K562 (cell line): ENCODE measurements around the gene ZNF74. TPM values are rescaled to one million over a fixed set of nuclear protein-coding genes. Genes with fewer than 3 reads are reported as not detected.

Experiments
- ATF3 ChIP-seq, 2 experiments: fragments of 450-650 bp in 1 of 2; sonication (generic) in 1 of 2; formaldehyde crosslinking in 1 of 2; IDR thresholded peaks in 1 of 2; conservative IDR thresholded peaks in 1 of 2; 2 replicates each; pipeline versions ENCODE4 v1.6.1 to v1.8.1; 2016 to 2023; ENCODE audit warnings: mild to moderate bottlenecking in 2 of 2, moderate library complexity in 2 of 2, inconsistent platforms in 1 of 2, missing genetic modification reagents in 1 of 2
- BRCA1 ChIP-seq, 2 experiments: fragments of 450-650 bp in 1 of 2; sonication (generic) in 1 of 2; formaldehyde crosslinking in 1 of 2; IDR thresholded peaks; 2 replicates each; pipeline versions ENCODE4 v1.5.0 to v1.6.1; 2017 to 2020; ENCODE audit warnings: mild to moderate bottlenecking in 1 of 2, missing genetic modification reagents in 1 of 2
- DLX4 ChIP-seq: fragments of 250-450 bp; sonication (Bioruptor Pico); IDR thresholded peaks from 2 replicates; pipeline ENCODE4 v1.6.1; 2021; ENCODE audit warnings: mild to moderate bottlenecking
- FOXA1 ChIP-seq: fragments of 450-650 bp; IDR thresholded peaks from 2 replicates; pipeline ENCODE4 v1.6.1; 2016; ENCODE audit warnings: mild to moderate bottlenecking, borderline replicate concordance
- GTF2A2 ChIP-seq: IDR thresholded peaks from 2 replicates; pipeline ENCODE4 v1.6.1; 2016; ENCODE audit warnings: mild to moderate bottlenecking, missing genetic modification characterization, missing compliant biosample characterization
- LCOR ChIP-seq: sonication (generic); formaldehyde crosslinking; IDR thresholded peaks from 2 replicates; pipeline ENCODE4 v1.8.0; 2022; ENCODE audit warnings: mild to moderate bottlenecking, missing genetic modification reagents
- NCOA1 ChIP-seq: fragments of 450-650 bp; IDR thresholded peaks from 2 replicates; pipeline ENCODE4 v1.6.1; 2016; ENCODE audit warnings: low read depth
- PBX2 ChIP-seq, 2 experiments: IDR thresholded peaks in 1 of 2; conservative IDR thresholded peaks in 1 of 2; 2 replicates each; pipeline ENCODE4 v1.6.1; 2016; ENCODE audit warnings: low read depth in 2 of 2, mild to moderate bottlenecking in 1 of 2, missing compliant biosample characterization in 1 of 2, missing genetic modification characterization in 1 of 2, moderate library complexity in 1 of 2
- POLR2A ChIP-seq: fragments of 450-650 bp; conservative IDR thresholded peaks from 2 replicates; pipeline ENCODE4 v1.6.1; 2016
- POLR3A ChIP-seq: IDR thresholded peaks from 2 replicates; pipeline ENCODE4 v1.6.1; 2011; ENCODE audit warnings: borderline replicate concordance, mild to moderate bottlenecking, moderate library complexity; ENCODE audit not compliant: insufficient read length, insufficient read depth; ENCODE audit errors: extremely low read depth
- PRMT5 ChIP-seq: sonication (generic); formaldehyde crosslinking; IDR thresholded peaks from 2 replicates; pipeline ENCODE4 v1.5.0; 2020; ENCODE audit warnings: missing genetic modification reagents
- PRPF4 ChIP-seq: fragments of 200-400 bp; formaldehyde crosslinking; IDR thresholded peaks from one replicate; pipeline ENCODE4 v1.6.1; 2017; ENCODE audit warnings: low read length, low read depth, mild to moderate bottlenecking; ENCODE audit not compliant: insufficient read depth, poor library complexity, severe bottlenecking
- SIN3A ChIP-seq, 2 experiments: fragments of 150-350 bp in 1 of 2; IDR thresholded peaks; 2 replicates each; pipeline ENCODE4 v1.6.1; 2011 to 2016; ENCODE audit warnings: borderline replicate concordance in 2 of 2, low read depth in 2 of 2, low read length in 2 of 2, mild to moderate bottlenecking in 2 of 2, moderate library complexity in 2 of 2; ENCODE audit not compliant: control insufficient read depth in 1 of 2
- SNAPC5 ChIP-seq: fragments of 250-450 bp; sonication (Bioruptor Pico); IDR thresholded peaks from 2 replicates; pipeline ENCODE4 v1.8.0; 2021; ENCODE audit warnings: moderate library complexity, mild to moderate bottlenecking, inconsistent platforms
- XRCC4 ChIP-seq: IDR thresholded peaks from one replicate; pipeline ENCODE4 v1.6.1; 2011; ENCODE audit not compliant: insufficient read depth, insufficient read length; ENCODE audit errors: extremely low read depth
- ZNF165 ChIP-seq: fragments of 250-450 bp; sonication (Bioruptor Pico); IDR thresholded peaks from 2 replicates; pipeline ENCODE4 v1.4.0; 2020; ENCODE audit warnings: borderline replicate concordance
- ZNF212 ChIP-seq: fragments of 450-650 bp; formaldehyde crosslinking; IDR thresholded peaks from 2 replicates; pipeline ENCODE4 v1.4.0; 2020; ENCODE audit warnings: mild to moderate bottlenecking
- ZNF347 ChIP-seq: fragments of 450-650 bp; formaldehyde crosslinking; IDR thresholded peaks from 2 replicates; pipeline ENCODE4 v1.4.0; 2020; ENCODE audit warnings: low read depth, mild to moderate bottlenecking, moderate library complexity
- ZNF384 ChIP-seq: IDR thresholded peaks from 2 replicates; pipeline ENCODE4 v1.6.1; 2012; ENCODE audit warnings: low read depth, low read length, improper control_type of control experiment
- polyA plus RNA-seq, 8 experiments: library from polyadenylated mRNA; depleted of rRNA in 4 of 8; stranded (reverse) in 5 of 8; unstranded in 3 of 8; fragments of >200 nt; fragmentation: Nextera tagmentation in 2 of 8; fragmentation: Illumina TruSeq in 1 of 8; extraction: Ambion mirVana in 2 of 8; extraction: Trizol in 1 of 8; gene quantifications; 2 replicates each; pipeline versions ENCODE4 v1.2.1 to v1.2.3, GENCODE V29; 2011 to 2014; ENCODE audit warnings: inconsistent platforms in 1 of 8, missing spikeins in 1 of 8
- total RNA-seq, 7 experiments: library from RNA; depleted of rRNA in 6 of 7; stranded (reverse); fragments of >200 nt in 6 of 7; fragmentation: Illumina TruSeq in 2 of 7; extraction: Trizol in 2 of 7; gene quantifications; 2 replicates each; pipeline versions ENCODE4 v1.2.1 to v1.2.3, GENCODE V29; 2011 to 2021; ENCODE audit warnings: low replicate concordance in 1 of 7

ZNF74 gene
- total and polyA plus RNA-seq, 9 of the 15 experiments (the other 6 are each of a cell fraction or from before 2014, with no cell fraction given): 2.4 to 53.5 (median 31.5) TPM

- TF ChIP-seq GTF2A2 (tag) (no peak), SIN3A (IDR thresholded peaks at IDR 0.05; ENCODE audit: borderline replicate concordance in 2 of 2, control insufficient read depth in 1 of 2, low read depth in 2 of 2, low read length in 2 of 2) (no peak), ZNF165 (CRISPR knock-in tag) (no peak), SNAPC5 (no peak), PRMT5 (CRISPR knock-in tag) (0 out of 2 replicates have a peak, but pooled peaks have one; percentile 16), PRPF4 (no peak), POLR2A (no peak), ATF3 (IDR thresholded peaks at IDR 0.05) (no peak), ATF3 (CRISPR knock-in tag; conservative IDR thresholded peaks at IDR 0.05) (no peak), ZNF212 (CRISPR knock-in tag) (no peak), ZNF384 (no peak), PBX2 (CRISPR knock-in tag; IDR thresholded peaks at IDR 0.05; ENCODE audit: low read depth) (peak; percentile 11; the same call in 1 of the 2 replicates), PBX2 (tag; conservative IDR thresholded peaks at IDR 0.05; ENCODE audit: low read depth) (no peak), LCOR (CRISPR knock-in tag) (no peak), POLR3A (no peak), BRCA1 (IDR thresholded peaks at IDR 0.05) (no peak), BRCA1 (CRISPR knock-in tag; IDR thresholded peaks at IDR 0.05) (peak; percentile 73; the same call in 1 of the 2 replicates), NCOA1 (no peak), DLX4 (no peak), FOXA1 (no peak), ZNF347 (no peak), XRCC4 (no peak)
These were observed 29.3 kb downstream of the ZNF74 start (continued) for GRCh38 chr22:20423008-20423905.
